HCT116 (cell line): ENCODE results near the gene AUTS2. TPM values are rescaled to one million over a fixed set of nuclear protein-coding genes. Genes with fewer than 3 reads are reported as not detected.

ENCODE experiments used
- ATAC-seq: fragments of 200-7000 bp; cut with Tn5 transposase; 2 replicates; pipeline ENCODE4 v1.9.1; 2020; ENCODE audit warnings: mild to moderate bottlenecking, moderate library complexity
- BruUV-seq: library from RNA; stranded (reverse); fragments of 400-500 nt; replicated peaks from 2 replicates; lab custom pipeline; 2021; lab: Mats Ljungman, UMichigan
- CTCF ChIA-PET: fragments of 300-600 bp; sonication (Branson Sonifier 250); formaldehyde crosslinking; loops from one replicate; lab custom pipeline; 2021; ENCODE audit warnings: antibody characterized with exemption; lab: Charles Lee
- POLR2A ChIA-PET: fragments of 300-600, 350-600 bp; sonication (Branson Sonifier 250); formaldehyde crosslinking; loops from one replicate; lab custom pipeline; 2021; ENCODE audit warnings: antibody characterized with exemption; lab: Charles Lee
- RAD21 ChIA-PET, 2 experiments: fragments of 300-600 bp; sonication (Branson Sonifier 250); formaldehyde crosslinking; loops; one replicate each; lab custom pipeline; 2023; ENCODE audit warnings: low total read pairs in 2 of 2; ENCODE audit not compliant: uncharacterized antibody in 2 of 2, unreplicated experiment in 2 of 2, low non-redundant PET in 1 of 2; lab: Charles Lee
- DNase-seq: peaks from one replicate; pipeline ENCODE4 v3.0.0-alpha.2; 2010; ENCODE audit warnings: low read depth, low spot score
- H2AFZ ChIP-seq: fragments of 200-600 bp; shearing (Covaris generic), sonication (generic); 2 replicates; pipeline ENCODE4 v1.6.1; 2017; ENCODE audit warnings: low read depth, mixed run types, mixed read lengths, antibody characterized with exemption, low read length; ENCODE audit not compliant: poor library complexity, severe bottlenecking
- H3K27ac ChIP-seq: 2 replicates; pipeline ENCODE4 v1.5.1; 2012; ENCODE audit warnings: low read depth, low read length
- H3K27me3 ChIP-seq: fragments of 200-600 bp; sonication (generic); 2 replicates; pipeline ENCODE4 v1.6.1; 2016; ENCODE audit warnings: mixed run types, low read length, mixed read lengths; ENCODE audit not compliant: insufficient read depth
- H3K36me3 ChIP-seq, 2 experiments: fragments of 200-500 bp in 1 of 2; fragments of 200-600 bp in 1 of 2; sonication (Bioruptor generic) in 1 of 2; sonication (generic) in 1 of 2; 2 replicates each; pipeline versions ENCODE4 v1.5.1 to v1.6.1; 2014 to 2016; ENCODE audit warnings: low read length in 2 of 2, inconsistent platforms in 1 of 2, mixed read lengths in 1 of 2, mixed run types in 1 of 2; ENCODE audit not compliant: insufficient read depth in 2 of 2, control insufficient read depth in 1 of 2
- H3K4me1 ChIP-seq, 2 experiments: fragments of 200-600 bp in 1 of 2; sonication (generic) in 1 of 2; 2 replicates each; pipeline versions ENCODE4 v1.5.1 to v1.6.1; 2012 to 2017; ENCODE audit warnings: low read length in 2 of 2, inconsistent platforms in 1 of 2, mild to moderate bottlenecking in 1 of 2, mixed read lengths in 1 of 2, mixed run types in 1 of 2, moderate library complexity in 1 of 2; ENCODE audit not compliant: insufficient read depth in 2 of 2, control insufficient read depth in 1 of 2
- H3K4me2 ChIP-seq: fragments of 200-600 bp; sonication (generic); 2 replicates; pipeline ENCODE4 v1.6.1; 2017; ENCODE audit warnings: mixed run types, low read length, mixed read lengths
- H3K4me3 ChIP-seq, 2 experiments: fragments of 200-600 bp in 1 of 2; sonication (generic) in 1 of 2; replicated peaks in 1 of 2; 2 replicates each; pipeline ENCODE4 v1.5.1; 2011 to 2016; ENCODE audit warnings: low read length in 2 of 2, control low read depth in 1 of 2, low read depth in 1 of 2, mild to moderate bottlenecking in 1 of 2, mixed read lengths in 1 of 2, mixed run types in 1 of 2
- H3K79me2 ChIP-seq: fragments of 200-600 bp; sonication (generic); 2 replicates; pipeline ENCODE4 v1.6.1; 2017; ENCODE audit warnings: mild to moderate bottlenecking, mixed run types, low read length, moderate library complexity, mixed read lengths; ENCODE audit not compliant: insufficient read depth
- H3K9ac ChIP-seq: fragments of 200-600 bp; sonication (generic); 2 replicates; pipeline ENCODE4 v1.6.1; 2016; ENCODE audit warnings: low read length, mixed read lengths
- H3K9me2 ChIP-seq: fragments of 200-600 bp; sonication (generic), shearing (Covaris generic); 2 replicates; pipeline ENCODE4 v1.6.1; 2017; ENCODE audit warnings: mixed run types, mild to moderate bottlenecking, moderate library complexity; ENCODE audit not compliant: insufficient read depth
- H3K9me3 ChIP-seq, 2 experiments: fragments of 200-500 bp in 1 of 2; fragments of 200-600 bp in 1 of 2; sonication (Bioruptor generic) in 1 of 2; sonication (generic) in 1 of 2; 2 replicates each; pipeline ENCODE4 v1.6.1; 2014 to 2017; ENCODE audit warnings: low read length in 2 of 2, mixed read lengths in 2 of 2, inconsistent platforms in 1 of 2, low read depth in 1 of 2, mild to moderate bottlenecking in 1 of 2, mixed run types in 1 of 2, moderate library complexity in 1 of 2; ENCODE audit not compliant: control insufficient read depth in 1 of 2, insufficient read depth in 1 of 2
- H4K20me1 ChIP-seq: fragments of 200-600 bp; sonication (generic), shearing (Covaris generic); 2 replicates; pipeline ENCODE4 v1.6.1; 2017; ENCODE audit warnings: mixed run types, mild to moderate bottlenecking, moderate library complexity; ENCODE audit not compliant: insufficient read depth
- ATF3 ChIP-seq: IDR thresholded peaks from 2 replicates; pipeline ENCODE4 v1.6.1; 2012
- CEBPB ChIP-seq: IDR thresholded peaks from 2 replicates; pipeline ENCODE4 v1.6.1; 2012; ENCODE audit warnings: low read depth
- EGR1 ChIP-seq: IDR thresholded peaks from 2 replicates; pipeline ENCODE4 v1.6.1; 2012; ENCODE audit warnings: low read depth
- EZH2 ChIP-seq: fragments of 200-600 bp; sonication (generic); IDR thresholded peaks from 2 replicates; pipeline ENCODE4 v1.6.1; 2017; ENCODE audit warnings: antibody characterized with exemption, mixed run types
- EZH2phosphoT487 ChIP-seq: fragments of 200-600 bp; IDR thresholded peaks from 2 replicates; pipeline ENCODE4 v1.6.1; 2018; ENCODE audit warnings: antibody characterized with exemption, borderline replicate concordance
- FOSL1 ChIP-seq: IDR thresholded peaks from 2 replicates; pipeline ENCODE4 v1.6.1; 2012; ENCODE audit warnings: low read depth
- MAX ChIP-seq: IDR thresholded peaks from 2 replicates; pipeline ENCODE4 v1.6.1; 2012
- POLR2A ChIP-seq: IDR thresholded peaks from 2 replicates; pipeline ENCODE4 v1.7.0; 2011; ENCODE audit warnings: borderline replicate concordance; ENCODE audit not compliant: insufficient read depth, insufficient read length; ENCODE audit errors: extremely low read depth
- POLR2AphosphoS5 ChIP-seq: IDR thresholded peaks from 2 replicates; pipeline ENCODE4 v1.6.1; 2011; ENCODE audit warnings: mild to moderate bottlenecking, low read depth, low read length, moderate library complexity
- REST ChIP-seq: IDR thresholded peaks from 2 replicates; pipeline ENCODE4 v1.6.1; 2012; ENCODE audit warnings: low read depth
- SP1 ChIP-seq: IDR thresholded peaks from 2 replicates; pipeline ENCODE4 v1.6.1; 2012; ENCODE audit warnings: low read depth
- SRF ChIP-seq: IDR thresholded peaks from 2 replicates; pipeline ENCODE4 v1.6.1; 2012; ENCODE audit warnings: low read depth
- TCF7L2 ChIP-seq: IDR thresholded peaks from 2 replicates; pipeline ENCODE4 v1.7.0; 2011; ENCODE audit warnings: borderline replicate concordance, inconsistent platforms; ENCODE audit not compliant: insufficient read depth, insufficient read length; ENCODE audit errors: extremely low read depth
- YY1 ChIP-seq: IDR thresholded peaks from 2 replicates; pipeline ENCODE4 v1.6.1; 2011; ENCODE audit warnings: low read length, low read depth, moderate library complexity, mild to moderate bottlenecking; ENCODE audit not compliant: insufficient replicate concordance; ENCODE audit errors: extremely low read depth
- ZNF274 ChIP-seq: fragments of 200-500 bp; sonication (Bioruptor generic); IDR thresholded peaks from 2 replicates; pipeline ENCODE4 v1.6.1; 2014; ENCODE audit warnings: mild to moderate bottlenecking, low read depth, low read length, inconsistent platforms
- intact Hi-C: fragments of 100-400 bp; cut with micrococcal nuclease; formaldehyde crosslinking; loops from 2 replicates; pipeline ENCODE4 v1.10.0; 2022
- total RNA-seq: library from RNA; stranded (reverse); gene quantifications from one replicate; pipeline ENCODE4 v1.2.1, GENCODE V29; 2021; ENCODE audit not compliant: unreplicated experiment
- TF ChIP-seq, protein P1 (sequence below), 3 experiments: fragments of 200-600 bp in 1 of 3; sonication (generic) in 1 of 3; IDR thresholded peaks in 2 of 3; conservative IDR thresholded peaks in 1 of 3; 2 replicates each; pipeline ENCODE4 v1.5.1; 2012 to 2017; ENCODE audit warnings: low read depth in 2 of 3, low read length in 2 of 3, antibody characterized with exemption in 1 of 3, borderline replicate concordance in 1 of 3, control low read depth in 1 of 3, mild to moderate bottlenecking in 1 of 3, mixed read lengths in 1 of 3, mixed run types in 1 of 3, moderate library complexity in 1 of 3; ENCODE audit not compliant: insufficient read depth in 1 of 3

The AUTS2 gene
- total RNA-seq, 1 experiment from 2014 or later, result 0.93 TPM

DNA sequence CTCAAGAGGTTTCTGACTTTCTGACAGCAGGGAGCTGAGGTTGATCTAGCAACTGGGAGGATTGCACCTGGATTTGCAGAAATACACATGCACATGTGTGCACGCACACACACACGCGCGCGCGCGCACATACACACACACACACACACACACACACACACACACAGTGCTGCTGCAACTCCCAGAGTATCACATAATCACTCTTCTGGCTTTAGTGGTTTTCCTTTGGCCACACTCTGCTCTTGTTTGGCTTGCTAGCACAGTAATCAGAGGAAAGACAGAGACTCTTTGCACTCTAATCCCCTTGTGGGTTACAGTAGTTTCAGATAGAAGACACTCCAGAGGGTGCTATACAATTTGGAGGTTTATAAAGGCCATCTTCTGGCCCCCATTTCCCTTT is 705.0 kb downstream of the AUTS2 start (continued):
- TF ChIP-seq REST (no peak), YY1 (no peak), POLR2A (no peak), FOSL1 (no peak), ZNF274 (no peak), CEBPB (no peak), POLR2AphosphoS5 (no peak), MAX (no peak), EGR1 (no peak), ATF3 (no peak)

GRCh38 chr7:70303780-70304179 is 705.5 kb downstream of the AUTS2 start:
- H3K4me3 ChIP-seq, result no peak overlapping the region
- DNase-seq (no peak), ATAC-seq (no peak)
- no peaks in the 10 kb centered on the region for H3K9me2 ChIP-seq
- no peaks in the 10 kb centered on the region for H3K4me1 ChIP-seq
- intact Hi-C loops, result no loop called here
- ChIA-PET RAD21 (no interaction called here), POLR2A (no interaction called here), CTCF (no interaction called here)
- no peaks in the 10 kb centered on the region for H3K79me2 ChIP-seq
- no peak overlapping the region for H3K27ac ChIP-seq
- H3K9ac ChIP-seq, result no peak overlapping the region
- no peak overlapping the region for H2AFZ ChIP-seq
- no peaks in the 10 kb centered on the region for H3K36me3 ChIP-seq
- no TSS peak for BruUV-seq
- no peaks in the 10 kb centered on the region for H4K20me1 ChIP-seq
- H3K9me3 ChIP-seq, result peaks cover 4 to 18% of the 10 kb centered on the region in 2 experiments; a peak in 2 of 4 replicates
- no peaks in the 10 kb centered on the region for H3K27me3 ChIP-seq
- no peak overlapping the region for H3K4me2 ChIP-seq
- TF ChIP-seq CEBPB, result no peak
- TF ChIP-seq SP1, result no peak
- TF ChIP-seq EZH2, result no peak
- TF ChIP-seq SRF, result no peak
- TF ChIP-seq REST, result no peak
- TF ChIP-seq EZH2phosphoT487, result no peak
- TF ChIP-seq POLR2AphosphoS5, result no peak
- TF ChIP-seq TCF7L2, result no peak
- TF ChIP-seq YY1, result no peak
- TF ChIP-seq, protein P1, sequence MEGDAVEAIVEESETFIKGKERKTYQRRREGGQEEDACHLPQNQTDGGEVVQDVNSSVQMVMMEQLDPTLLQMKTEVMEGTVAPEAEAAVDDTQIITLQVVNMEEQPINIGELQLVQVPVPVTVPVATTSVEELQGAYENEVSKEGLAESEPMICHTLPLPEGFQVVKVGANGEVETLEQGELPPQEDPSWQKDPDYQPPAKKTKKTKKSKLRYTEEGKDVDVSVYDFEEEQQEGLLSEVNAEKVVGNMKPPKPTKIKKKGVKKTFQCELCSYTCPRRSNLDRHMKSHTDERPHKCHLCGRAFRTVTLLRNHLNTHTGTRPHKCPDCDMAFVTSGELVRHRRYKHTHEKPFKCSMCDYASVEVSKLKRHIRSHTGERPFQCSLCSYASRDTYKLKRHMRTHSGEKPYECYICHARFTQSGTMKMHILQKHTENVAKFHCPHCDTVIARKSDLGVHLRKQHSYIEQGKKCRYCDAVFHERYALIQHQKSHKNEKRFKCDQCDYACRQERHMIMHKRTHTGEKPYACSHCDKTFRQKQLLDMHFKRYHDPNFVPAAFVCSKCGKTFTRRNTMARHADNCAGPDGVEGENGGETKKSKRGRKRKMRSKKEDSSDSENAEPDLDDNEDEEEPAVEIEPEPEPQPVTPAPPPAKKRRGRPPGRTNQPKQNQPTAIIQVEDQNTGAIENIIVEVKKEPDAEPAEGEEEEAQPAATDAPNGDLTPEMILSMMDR (IDR thresholded peaks at IDR 0.05 in 2 of 3, conservative IDR thresholded peaks at IDR 0.05 in 1 of 3; ENCODE audit: borderline replicate concordance in 1 of 3, insufficient read depth in 1 of 3, low read depth in 2 of 3, low read length in 2 of 3), result no peak
- TF ChIP-seq ZNF274, result no peak
